GM18499 (cell line): Measurements from ENCODE around the gene ACTN2.
"Not testable (repeated sequence)": the region's sequence is repeated elsewhere in the genome, so short reads cannot be mapped to it uniquely, and the experiment has no call there.

Source experiments
- ATAC-seq: cut with Tn5 transposase; IDR thresholded peaks from one replicate; pipeline ENCODE4 v1.9.1; 2021; ENCODE audit warnings: moderate number of reproducible peaks; ENCODE audit not compliant: insufficient read depth, unreplicated experiment

ACTN2 gene

GRCh38 chr1:236685917-236686814 is at the start of gene ACTN2:
Gene ACTN2 (plus strand): TSS chr1:236686499. CDS start chr1:236686674, 175 bp downstream.
- no peak for ATAC-seq

DNA sequence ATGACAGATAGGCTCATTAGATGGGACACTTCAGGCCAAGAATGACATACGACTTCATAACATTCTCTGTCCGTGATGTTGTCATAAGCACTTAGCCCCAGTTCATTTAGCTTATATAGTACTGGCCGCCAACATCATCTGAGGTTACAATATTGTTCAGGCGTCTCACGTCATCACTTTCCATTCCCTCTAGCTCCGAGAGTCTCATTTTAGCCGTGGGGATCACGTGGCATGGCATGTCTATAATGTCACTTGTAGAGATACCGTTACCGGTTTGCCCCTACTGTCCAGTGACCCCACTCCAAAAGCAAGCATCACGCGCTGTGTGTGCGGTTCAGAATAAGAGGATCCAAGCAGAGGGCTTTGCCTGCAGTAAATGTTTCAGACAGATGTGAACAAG is 47.4 kb upstream of the ACTN2 start:
- no peak for ATAC-seq

- ATAC-seq = no peak
Observed at GRCh38 chr1:236639686-236640085, 46.6 kb upstream of the ACTN2 start.

DNA sequence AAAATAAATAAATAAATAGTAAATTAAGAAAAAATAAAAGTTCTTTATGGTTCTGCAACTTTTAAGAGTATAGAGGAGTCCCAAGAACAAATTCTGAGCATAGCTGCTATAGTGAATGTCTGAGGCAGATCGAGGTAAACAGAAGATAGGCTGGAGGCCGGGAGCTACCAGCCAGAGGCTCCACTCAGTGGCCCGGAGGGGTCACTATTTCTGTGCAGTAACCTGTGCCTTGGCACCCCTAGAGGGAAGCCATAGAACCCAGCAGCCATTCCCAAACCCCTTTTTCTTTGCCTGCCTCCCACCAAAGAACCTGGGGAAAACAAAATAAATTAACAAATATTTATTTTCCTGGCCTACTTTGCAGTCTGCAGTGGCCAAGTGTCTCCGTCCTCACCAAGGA is 43.5 kb upstream of the ACTN2 start:
- no peak for ATAC-seq

- no peak for ATAC-seq
Observed at GRCh38 chr1:236645016-236645680, 41.2 kb upstream of the ACTN2 start.

GRCh38 chr1:236654511-236654910 is 31.8 kb upstream of the ACTN2 start:
- ATAC-seq = no peak

GRCh38 chr1:236654957-236655356 is 31.3 kb upstream of the ACTN2 start:
- ATAC-seq = no peak

DNA sequence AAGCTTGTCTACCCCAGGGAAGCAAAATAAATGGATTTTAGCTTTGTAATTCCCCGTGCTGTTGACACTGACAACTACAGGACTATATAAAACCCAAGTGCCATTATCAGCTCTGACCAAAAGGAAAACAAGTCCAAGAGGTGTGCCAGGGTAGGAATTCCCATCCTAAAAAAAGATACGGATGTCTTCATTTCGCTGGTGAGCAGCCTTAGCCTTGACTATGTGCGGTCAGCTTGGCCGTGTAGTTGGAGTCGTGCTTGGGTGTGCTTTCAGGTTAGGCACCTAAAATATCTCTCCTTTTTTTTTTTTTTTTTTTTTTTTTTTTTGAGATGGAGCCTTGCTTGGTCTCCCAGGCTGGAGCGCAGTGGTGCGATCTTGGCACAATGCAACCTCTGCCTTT is 28.9 kb upstream of the ACTN2 start:
- ATAC-seq = no peak

DNA sequence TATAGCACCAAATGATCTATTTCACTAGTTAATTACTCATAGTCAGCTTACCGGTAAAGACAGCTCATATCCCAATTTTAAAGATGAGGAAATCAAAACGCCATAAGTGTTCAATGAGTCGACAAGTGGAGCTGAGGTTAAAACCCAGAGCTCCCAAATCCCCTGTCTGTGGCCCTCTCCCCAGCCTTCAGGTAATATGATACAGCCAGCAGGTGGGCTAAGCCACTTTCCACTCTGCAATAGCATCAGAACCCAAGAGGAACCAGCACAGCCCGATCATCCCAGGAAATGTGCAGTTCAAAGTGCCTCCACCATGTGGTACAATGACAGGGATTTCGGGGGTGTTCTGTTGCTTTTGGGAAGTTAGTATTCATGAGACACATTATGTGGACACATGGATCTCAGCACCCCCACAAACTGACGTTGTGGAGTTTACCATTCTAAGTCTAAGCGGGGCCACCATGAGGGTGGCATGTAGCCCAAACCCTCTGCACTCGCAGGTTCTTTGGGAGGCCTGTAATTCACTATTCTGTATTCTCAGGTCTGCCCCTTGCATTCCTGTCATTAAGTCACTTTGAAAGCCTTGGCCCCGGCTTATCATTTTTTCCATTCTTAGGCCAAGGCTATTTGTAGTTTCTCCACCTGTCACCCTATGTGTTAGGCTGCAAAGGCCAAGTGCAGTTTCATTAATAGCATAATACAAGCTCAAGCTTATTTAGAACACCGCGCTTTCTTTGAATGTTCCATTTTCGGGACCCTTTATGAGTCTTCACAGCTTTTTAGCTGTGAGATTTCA is 26.3 kb upstream of the ACTN2 start:
- no peak for ATAC-seq

DNA sequence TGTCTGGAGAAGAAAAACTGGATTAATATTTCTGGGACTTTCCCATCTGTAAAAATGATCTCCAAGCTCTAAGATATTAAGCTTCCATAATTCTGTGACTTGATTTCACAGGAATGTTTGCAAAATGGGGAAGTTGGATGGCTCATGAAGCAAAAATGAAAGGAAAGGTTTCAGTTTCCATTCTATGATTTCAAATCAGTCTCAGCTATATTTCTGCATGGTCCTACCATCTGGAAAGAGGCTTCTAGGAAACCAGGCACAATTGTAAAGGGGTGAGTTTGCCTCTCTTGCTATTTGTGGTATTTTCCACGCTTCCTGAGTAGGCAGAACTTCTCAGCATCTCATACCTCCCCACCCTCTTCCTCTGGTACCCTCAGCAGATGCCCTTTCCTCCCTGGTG is 22.4 kb upstream of the ACTN2 start:
- no peak for ATAC-seq

DNA sequence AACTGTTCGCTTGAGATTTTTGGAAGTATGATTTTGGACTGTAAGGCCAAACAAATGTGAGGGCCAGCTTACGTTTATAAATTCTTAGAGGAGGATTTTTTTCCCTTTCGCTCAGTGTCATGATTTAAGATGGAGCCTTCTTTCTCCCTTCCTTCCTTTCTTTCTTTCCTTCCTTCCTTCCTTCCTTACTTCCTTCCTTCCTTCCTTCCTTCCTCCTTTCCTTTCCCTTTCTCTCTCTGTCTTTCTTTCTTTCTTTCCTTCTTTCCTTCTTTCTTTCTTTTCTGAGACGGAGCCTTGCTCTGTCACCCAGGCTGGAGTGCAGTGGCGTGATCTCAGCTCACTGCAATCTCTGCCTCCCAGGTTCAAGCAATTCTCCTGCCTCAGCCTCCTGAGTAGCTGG is 17.4 kb upstream of the ACTN2 start:
- ATAC-seq = not testable (repeated sequence)

DNA sequence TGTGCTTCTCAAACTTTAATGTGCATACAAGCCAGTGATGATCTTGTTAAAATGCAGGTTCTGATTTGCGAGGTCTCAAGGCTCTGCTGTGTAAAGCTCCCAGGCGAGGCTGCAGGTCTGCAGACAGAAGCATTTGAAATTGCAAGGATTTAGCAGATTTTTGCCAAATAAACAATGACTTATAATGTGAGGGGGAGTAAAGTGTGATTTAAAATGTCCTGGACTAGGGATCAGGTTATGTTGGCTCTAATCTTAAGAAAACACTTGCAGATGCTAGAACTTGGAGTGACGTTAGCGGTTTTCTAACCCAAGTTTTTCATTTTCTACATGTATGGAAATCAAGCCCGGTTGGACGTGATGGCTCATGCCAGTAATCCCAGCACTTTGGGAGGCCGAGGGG is 16.2 kb upstream of the ACTN2 start:
- ATAC-seq = no peak

DNA sequence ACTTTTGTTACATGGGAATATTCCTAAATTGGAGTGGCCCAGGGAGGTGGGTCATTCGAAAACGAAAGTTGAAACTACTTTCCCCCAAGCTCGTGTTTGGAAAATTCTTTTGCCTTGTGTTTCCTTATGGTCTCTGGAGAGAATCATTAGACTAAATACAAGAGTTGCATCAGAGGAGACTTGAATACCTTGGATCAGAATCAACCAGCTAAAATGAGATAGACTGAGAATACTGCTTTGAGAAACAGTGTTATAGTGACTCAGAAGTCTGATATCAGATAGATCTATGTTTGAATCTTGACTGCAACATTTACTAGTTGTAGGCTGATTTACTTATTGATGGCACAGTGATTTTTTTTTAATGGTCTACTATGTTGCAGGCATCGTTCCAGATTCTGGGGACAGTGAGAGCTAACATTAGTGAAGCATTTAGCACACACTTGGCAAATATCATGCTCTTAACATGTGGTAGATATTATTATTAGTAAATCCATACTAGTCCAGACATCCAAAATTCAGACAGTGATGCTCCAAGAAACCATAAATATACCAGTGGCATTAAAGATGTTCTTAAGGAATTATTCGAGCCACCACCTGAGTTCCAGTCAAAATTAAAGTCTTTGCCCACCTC is 12.9 kb upstream of the ACTN2 start:
- no peak for ATAC-seq

- no peak for ATAC-seq
Observed at GRCh38 chr1:236677641-236678235, 8.6 kb upstream of the ACTN2 start.

DNA sequence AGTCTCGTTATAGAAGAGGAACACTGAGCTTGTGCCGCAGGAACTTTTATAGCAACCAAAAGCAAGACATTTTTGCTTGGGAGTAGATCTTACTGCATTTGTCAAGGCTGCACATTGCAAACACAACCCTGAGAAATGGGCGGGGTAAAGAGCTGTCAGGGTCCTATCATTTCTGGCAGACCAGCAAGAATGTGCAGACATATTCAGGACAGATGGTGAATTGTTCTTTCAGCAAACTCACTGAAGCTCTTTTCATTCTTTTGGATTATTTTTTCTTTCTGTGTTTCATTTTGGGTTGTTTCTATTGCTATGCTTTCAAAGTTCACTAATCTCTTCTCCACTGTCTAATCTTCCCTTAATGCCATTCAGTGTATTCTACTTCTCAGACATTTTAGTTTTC is 5.1 kb upstream of the ACTN2 start:
- no peak for ATAC-seq

GRCh38 chr1:236685205-236685916 is 938 bp upstream of the ACTN2 start:
- no peak for ATAC-seq

DNA sequence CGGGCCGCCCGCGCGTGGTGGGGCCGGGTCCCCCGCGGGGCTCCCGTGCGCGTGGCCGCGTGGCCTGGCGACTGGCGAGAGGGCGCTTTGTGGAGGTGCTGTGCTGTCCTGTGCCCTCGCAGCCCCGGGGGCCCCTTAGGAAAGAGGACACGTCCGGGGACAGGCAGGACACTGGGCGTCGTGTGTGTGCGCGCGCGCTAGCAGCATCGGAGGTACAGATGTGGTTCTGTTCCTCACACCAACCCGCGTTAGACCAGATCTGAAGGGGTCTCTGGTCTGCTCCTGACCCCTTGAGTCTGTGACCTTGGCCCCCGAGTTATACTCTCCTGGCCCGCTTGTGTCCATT is 489 bp downstream of the ACTN2 start:
- ATAC-seq = no peak

DNA sequence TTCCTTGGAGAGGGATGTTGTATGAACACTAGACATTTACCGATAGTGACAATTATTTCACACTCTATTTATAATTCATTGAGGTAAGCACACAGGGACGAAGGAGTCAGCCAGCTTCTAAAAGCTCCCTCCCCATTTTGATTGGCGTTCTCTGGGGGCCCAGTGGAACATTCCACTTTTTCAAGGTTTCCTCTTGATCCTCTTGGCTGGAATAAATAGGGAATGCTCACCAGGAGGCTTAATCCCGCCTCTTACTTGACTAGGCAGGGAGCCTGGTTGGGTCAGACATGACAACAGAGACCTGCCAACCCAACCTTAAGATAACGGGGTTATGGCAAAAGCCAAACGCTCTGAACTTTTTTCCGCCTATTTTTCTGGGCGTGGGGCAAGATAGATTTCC is 974 bp downstream of the ACTN2 start:
- ATAC-seq = no peak

DNA sequence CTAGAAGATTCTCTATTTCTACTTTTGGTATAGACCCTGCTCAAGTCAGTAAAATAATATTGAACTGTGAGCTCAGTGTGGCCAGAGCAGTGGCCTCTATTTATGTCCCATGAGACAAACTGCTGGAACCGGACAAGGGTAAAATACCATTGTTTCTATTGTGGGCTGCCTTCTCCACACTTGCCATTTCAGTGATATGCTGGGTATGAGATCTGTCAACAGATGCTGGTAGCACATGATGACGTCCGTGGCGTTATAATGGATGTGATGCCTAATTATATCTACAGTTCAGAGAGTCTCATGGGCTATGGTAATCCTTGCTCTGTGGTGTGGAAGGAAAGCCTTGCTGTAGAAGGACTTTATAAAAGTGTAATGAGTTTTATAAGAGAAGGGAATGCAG is 2.4 kb downstream of the ACTN2 start:
- ATAC-seq = no peak
